Neuronal stem cell (in vitro differentiated cells): ENCODE results near the gene DET1.

ENCODE experiments used
- DNase-seq: peaks from one replicate; pipeline ENCODE4 v3.0.0-alpha.2; 2013; ENCODE audit warnings: low spot score
- H2AFZ ChIP-seq: one replicate; pipeline ENCODE4 v1.6.1; 2013; ENCODE audit warnings: mild to moderate bottlenecking, low read length, inconsistent platforms
- H2AK5ac ChIP-seq: 2 replicates; pipeline ENCODE4 v1.6.1; 2013; ENCODE audit warnings: low read depth, mild to moderate bottlenecking, inconsistent platforms, low read length, moderate library complexity, mixed read lengths
- H2BK120ac ChIP-seq: 2 replicates; pipeline ENCODE4 v1.6.1; 2013; ENCODE audit warnings: low read depth, mild to moderate bottlenecking, inconsistent platforms, low read length, moderate library complexity, mixed read lengths
- H2BK12ac ChIP-seq: one replicate; pipeline ENCODE4 v1.6.1; 2013; ENCODE audit warnings: low read length, inconsistent platforms
- H2BK15ac ChIP-seq: 2 replicates; pipeline ENCODE4 v1.6.1; 2013; ENCODE audit warnings: mild to moderate bottlenecking, low read length, inconsistent platforms, mixed read lengths
- H2BK5ac ChIP-seq: one replicate; pipeline ENCODE4 v1.6.1; 2013; ENCODE audit warnings: inconsistent platforms, mild to moderate bottlenecking, low read length, moderate library complexity
- H3K14ac ChIP-seq: one replicate; pipeline ENCODE4 v1.6.1; 2013; ENCODE audit warnings: low read length, inconsistent platforms
- H3K18ac ChIP-seq: 2 replicates; pipeline ENCODE4 v1.6.1; 2013; ENCODE audit warnings: low read length, inconsistent platforms
- H3K23ac ChIP-seq: 2 replicates; pipeline ENCODE4 v1.6.1; 2013; ENCODE audit warnings: low read depth, mild to moderate bottlenecking, mixed read lengths, low read length, inconsistent platforms; ENCODE audit not compliant: poor library complexity
- H3K27ac ChIP-seq: replicated peaks from 3 replicates; pipeline ENCODE4 v1.5.1; 2013; ENCODE audit warnings: low read length, inconsistent platforms
- H3K27me3 ChIP-seq, 3 experiments: 2 replicates each; pipeline ENCODE4 v1.6.1; 2013; ENCODE audit warnings: low read length in 3 of 3, mild to moderate bottlenecking in 2 of 3, inconsistent platforms in 1 of 3, low read depth in 1 of 3, mixed read lengths in 1 of 3, moderate library complexity in 1 of 3; ENCODE audit not compliant: control insufficient read depth in 3 of 3, insufficient read depth in 3 of 3
- H3K36me3 ChIP-seq, 2 donors: replicated peaks in 1 of 2; 2 replicates each; pipeline ENCODE4 v1.6.1; 2013; ENCODE audit warnings: low read length in 2 of 2; ENCODE audit not compliant: control insufficient read depth in 2 of 2, insufficient read depth in 2 of 2
- H3K4ac ChIP-seq: 2 replicates; pipeline ENCODE4 v1.6.1; 2013; ENCODE audit warnings: inconsistent platforms, mild to moderate bottlenecking, low read length, moderate library complexity
- H3K4me1 ChIP-seq, 2 donors: 1 replicate in 1 of 2; 2 replicates in 1 of 2; pipeline ENCODE4 v1.6.1; 2013; ENCODE audit warnings: low read length in 2 of 2, low read depth in 1 of 2; ENCODE audit not compliant: control insufficient read depth in 2 of 2, insufficient read depth in 1 of 2
- H3K4me2 ChIP-seq: one replicate; pipeline ENCODE4 v1.6.1; 2013; ENCODE audit warnings: mild to moderate bottlenecking, low read length, inconsistent platforms; ENCODE audit not compliant: insufficient read depth, poor library complexity, severe bottlenecking
- H3K4me3 ChIP-seq, 2 donors: 2 replicates each; pipeline ENCODE4 v1.5.1; 2013; ENCODE audit warnings: low read length in 2 of 2, mild to moderate bottlenecking in 2 of 2, inconsistent platforms in 1 of 2, moderate library complexity in 1 of 2
- H3K79me1 ChIP-seq: one replicate; pipeline ENCODE4 v1.6.1; 2013; ENCODE audit warnings: low read depth, mild to moderate bottlenecking, inconsistent platforms, low read length, moderate library complexity
- H3K9ac ChIP-seq: one replicate; pipeline ENCODE4 v1.6.1; 2013; ENCODE audit warnings: mild to moderate bottlenecking, low read depth, low read length, inconsistent platforms; ENCODE audit not compliant: poor library complexity
- H3K9me3 ChIP-seq, 2 donors: replicated peaks in 1 of 2; 2 replicates each; pipeline versions ENCODE3 to v1.6.1; 2013; ENCODE audit warnings: low read length in 2 of 2, mild to moderate bottlenecking in 2 of 2, inconsistent platforms in 1 of 2, low read depth in 1 of 2, mixed read lengths in 1 of 2, moderate library complexity in 1 of 2; ENCODE audit not compliant: control insufficient read depth in 2 of 2, insufficient read depth in 1 of 2
- H4K8ac ChIP-seq: one replicate; pipeline ENCODE4 v1.6.1; 2013; ENCODE audit warnings: low read depth, mild to moderate bottlenecking, inconsistent platforms, low read length, moderate library complexity
- H4K91ac ChIP-seq: one replicate; pipeline ENCODE4 v1.6.1; 2013; ENCODE audit warnings: low read length, low read depth, mild to moderate bottlenecking, inconsistent platforms; ENCODE audit not compliant: poor library complexity
- WGBS, 2 donors: extraction: QIAGEN DNeasy Blood & Tissue Kit; methylation state at CpG; one replicate each; pipeline ENCODE4 v1.1.7; 2013; ENCODE audit warnings: missing lambda C conversion rate in 2 of 2, mixed read lengths in 1 of 2; ENCODE audit not compliant: insufficient read length in 2 of 2, insufficient replicate concordance in 1 of 2; ENCODE audit errors: extremely low coverage in 2 of 2; 5-methylcytosine and 5-hydroxymethylcytosine counted together

The DET1 gene

DNA sequence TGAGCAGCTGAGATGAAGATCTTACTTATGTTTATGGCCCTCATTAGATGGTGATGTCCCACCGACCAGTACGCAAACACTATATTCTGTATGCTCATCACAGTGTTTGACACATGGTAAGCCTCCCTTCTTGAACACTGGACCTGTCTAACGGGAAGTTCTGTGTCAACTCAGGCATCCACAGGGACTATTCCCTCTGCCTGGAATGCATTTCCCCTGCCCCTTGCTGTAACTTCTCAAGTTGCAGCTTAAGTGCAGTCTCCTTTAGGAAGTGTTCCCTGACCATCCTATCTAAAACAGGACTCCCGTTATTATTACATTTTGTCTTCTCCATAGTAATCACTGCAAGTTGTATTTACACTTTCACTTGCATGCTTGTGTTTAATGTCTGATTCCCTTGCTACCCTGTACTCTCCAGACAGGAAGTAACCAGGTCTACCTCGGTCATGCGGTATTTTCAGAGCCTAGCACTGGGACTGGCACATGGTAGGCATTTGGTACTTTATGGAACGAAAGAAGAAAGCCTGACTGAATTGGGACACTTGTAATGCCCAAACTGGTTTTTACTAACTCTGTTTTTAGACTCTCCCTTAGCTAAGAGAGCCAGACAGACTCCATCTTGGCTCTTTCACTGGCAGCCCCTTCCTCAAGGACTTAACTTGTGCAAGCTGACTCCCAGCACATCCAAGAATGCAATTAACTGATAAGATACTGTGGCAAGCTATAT lies 8.7 kb downstream of the DET1 start:
- H3K4me3 ChIP-seq, result no peak overlapping the region
- no peak overlapping the region for H3K23ac ChIP-seq
- H3K79me1 ChIP-seq, result peaks cover 2% of the 10 kb centered on the region
- H3K9ac ChIP-seq, result no peak overlapping the region
- H3K4ac ChIP-seq, result no peak overlapping the region
- no peak overlapping the region for H4K91ac ChIP-seq
- no peak overlapping the region for H3K18ac ChIP-seq
- WGBS, 2 donors, result no CpG with 5 or more reads among the region's 7 CpGs
- H3K9me3 ChIP-seq, result peaks cover 0 to 5% of the 10 kb centered on the region in 2 donors
- H2BK15ac ChIP-seq, result no peak overlapping the region
- H3K14ac ChIP-seq, result no peak overlapping the region
- no peak overlapping the region for H2AK5ac ChIP-seq
- H2BK5ac ChIP-seq, result no peak overlapping the region
- H2BK12ac ChIP-seq, result no peak overlapping the region
- H3K27ac ChIP-seq, result no peak overlapping the region
- H2AFZ ChIP-seq, result no peak overlapping the region
- no peak overlapping the region for H3K4me2 ChIP-seq
- no peak overlapping the region for H2BK120ac ChIP-seq
- no peaks in the 10 kb centered on the region for H3K27me3 ChIP-seq
- no peak for DNase-seq
- H4K8ac ChIP-seq, result no peak overlapping the region
- peaks cover 0 to 7% of the 10 kb centered on the region in 2 donors for H3K4me1 ChIP-seq
- H3K36me3 ChIP-seq, result peaks cover 0 to 14% of the 10 kb centered on the region in 2 donors

DNA sequence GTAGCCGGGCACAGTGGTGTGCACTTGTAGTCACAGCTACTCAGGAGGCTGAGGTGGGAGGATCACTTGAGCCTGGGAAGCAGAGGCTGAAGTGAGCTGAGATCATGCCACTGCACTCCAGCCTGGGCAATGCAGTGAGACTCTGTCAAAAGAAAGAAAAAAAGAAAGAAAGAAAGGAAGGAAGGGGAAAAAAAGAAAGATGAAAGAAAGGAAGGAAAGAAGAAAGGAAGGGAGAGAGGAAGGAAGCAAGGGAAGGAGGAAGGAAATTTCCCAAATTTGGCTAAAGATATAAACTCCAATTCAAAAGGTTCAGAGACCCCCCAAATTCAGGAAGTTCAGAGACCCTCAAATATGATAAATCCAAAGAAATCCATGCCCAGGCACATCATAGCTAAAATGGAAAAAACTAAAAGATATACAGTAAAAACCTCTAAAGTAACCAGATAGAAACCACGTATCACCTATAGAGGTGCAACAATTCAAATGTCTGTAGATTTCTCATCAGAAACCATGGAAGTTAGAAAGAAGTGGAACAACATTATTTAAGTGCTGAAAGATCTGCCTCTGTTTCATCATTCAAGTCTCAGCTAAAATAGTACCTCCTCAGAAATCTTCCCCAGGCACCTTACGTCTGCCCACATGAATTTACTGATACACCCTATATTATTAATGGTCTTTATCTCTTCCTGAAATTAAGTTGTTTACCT lies 10.7 kb downstream of the DET1 start:
- WGBS, 2 donors, result no CpG with 5 or more reads among the region's 3 CpGs

DNA sequence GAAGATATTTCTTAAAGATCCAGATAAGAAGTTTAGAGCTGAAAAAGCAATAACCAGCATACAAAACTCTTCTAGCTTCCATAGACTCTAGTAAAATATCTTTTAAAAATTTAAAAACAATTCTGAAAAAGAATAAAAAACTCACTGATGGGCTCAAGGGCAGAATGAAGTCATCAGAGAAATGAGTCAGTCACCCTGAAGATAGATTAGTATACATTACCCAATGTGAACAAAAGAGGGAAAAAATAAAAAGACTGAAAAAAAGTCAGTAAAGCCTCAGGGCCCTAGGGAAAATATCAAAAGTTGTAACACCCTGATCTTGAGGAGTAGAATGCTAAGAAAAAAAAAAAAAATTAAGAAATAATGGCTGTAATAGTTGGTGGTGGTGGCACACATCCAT lies 11.4 kb downstream of the DET1 start:
- Histone ChIP-seq H3K4ac (no peak overlapping the region), H2AK5ac (no peak overlapping the region), H2BK5ac (no peak overlapping the region), H2BK12ac (no peak overlapping the region), H3K4me3 (no peak overlapping the region), H3K14ac (no peak overlapping the region), H3K23ac (no peak overlapping the region), H3K27me3 (no peaks in the 10 kb centered on the region), H3K9ac (no peak overlapping the region), H4K91ac (no peak overlapping the region), H3K27ac (no peak overlapping the region), H2BK15ac (no peak overlapping the region), H3K4me1 (peaks cover 0 to 1% of the 10 kb centered on the region in 2 donors), H3K79me1 (no peaks in the 10 kb centered on the region), H3K9me3 (peaks cover 0 to 5% of the 10 kb centered on the region in 2 donors), H2AFZ (no peak overlapping the region), H3K4me2 (no peak overlapping the region), H3K18ac (no peak overlapping the region), H2BK120ac (no peak overlapping the region), H3K36me3 (peaks cover 11 to 36% of the 10 kb centered on the region in 2 donors), H4K8ac (no peak overlapping the region)
- no peak for DNase-seq

More for the DNA sequence above, 10.7 kb downstream of the DET1 start:
- no peak overlapping the region for H2AFZ ChIP-seq
- H2BK120ac ChIP-seq, result no peak overlapping the region
- peaks cover 0 to 1% of the 10 kb centered on the region in 2 donors for H3K4me1 ChIP-seq
- H3K23ac ChIP-seq, result no peak overlapping the region
- no peak overlapping the region for H3K4me3 ChIP-seq
- no peaks in the 10 kb centered on the region for H3K27me3 ChIP-seq
- H2BK12ac ChIP-seq, result no peak overlapping the region
- H3K18ac ChIP-seq, result no peak overlapping the region
- H3K9me3 ChIP-seq, result peaks cover 0 to 5% of the 10 kb centered on the region in 2 donors
- no peak overlapping the region for H4K91ac ChIP-seq
- H3K9ac ChIP-seq, result no peak overlapping the region
- H3K36me3 ChIP-seq, result peaks cover 6 to 30% of the 10 kb centered on the region in 2 donors
- no peak overlapping the region for H3K14ac ChIP-seq
- no peak overlapping the region for H3K4ac ChIP-seq
- H4K8ac ChIP-seq, result no peak overlapping the region
- no peak overlapping the region for H3K27ac ChIP-seq
- no peaks in the 10 kb centered on the region for H3K79me1 ChIP-seq
- H2BK15ac ChIP-seq, result no peak overlapping the region
- no peak overlapping the region for H2BK5ac ChIP-seq
- H2AK5ac ChIP-seq, result no peak overlapping the region
- no peak for DNase-seq
- no peak overlapping the region for H3K4me2 ChIP-seq

DNA sequence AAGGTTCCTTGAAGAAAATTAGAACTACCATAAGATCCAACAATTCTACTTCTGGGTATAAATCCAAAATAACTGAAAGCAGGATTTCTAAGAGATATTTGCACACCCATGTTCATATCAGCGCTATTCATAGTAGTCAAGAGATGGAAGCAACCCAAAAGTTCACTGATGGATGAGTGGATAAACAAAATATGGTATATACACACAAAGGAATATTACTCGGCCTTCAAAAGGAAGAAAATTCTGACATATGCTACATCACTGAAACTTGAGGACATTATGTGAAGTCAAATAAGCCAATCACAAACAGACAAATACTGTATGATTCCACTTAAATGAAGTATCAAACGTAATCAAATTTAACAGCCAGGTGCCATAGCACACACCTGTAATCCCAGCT lies 13.1 kb downstream of the DET1 start:
- Histone ChIP-seq H3K23ac (no peak overlapping the region), H2BK12ac (no peak overlapping the region), H3K18ac (no peak overlapping the region), H3K4ac (no peak overlapping the region), H3K36me3 (peaks cover 11 to 54% of the 10 kb centered on the region in 2 donors), H2BK5ac (no peak overlapping the region), H3K4me1 (peaks cover 0 to 1% of the 10 kb centered on the region in 2 donors), H2BK120ac (no peak overlapping the region), H3K27me3 (no peaks in the 10 kb centered on the region), H3K4me3 (no peak overlapping the region), H2AK5ac (no peak overlapping the region), H3K9me3 (peaks cover 0 to 5% of the 10 kb centered on the region in 2 donors), H3K27ac (no peak overlapping the region), H2AFZ (no peak overlapping the region), H3K14ac (no peak overlapping the region), H3K4me2 (no peak overlapping the region), H4K8ac (no peak overlapping the region), H3K79me1 (no peaks in the 10 kb centered on the region), H4K91ac (no peak overlapping the region), H3K9ac (no peak overlapping the region), H2BK15ac (no peak overlapping the region)
- WGBS, 2 donors, result no CpG with 5 or more reads among the region's 3 CpGs
- no peak for DNase-seq
